ENCODE data around the gene STAT3.

GRCh38 chr17:42389135-42389417 is 834 bp upstream of the STAT3 start:
- TF ChIP-seq RAD21 (IDR thresholded peaks at IDR 0.05; ENCODE audit: low read length) (no peak), SMC3 (IDR thresholded peaks at IDR 0.05; ENCODE audit: low read depth, low read length) (no peak), CTCF (IDR thresholded peaks at IDR 0.05) (no peak), TAF1 (IDR thresholded peaks at IDR 0.05; ENCODE audit: borderline replicate concordance, low read depth, low read length) (no peak), EP300 (IDR thresholded peaks at IDR 0.05; ENCODE audit: borderline replicate concordance in 1 of 2, low read depth in 1 of 2, low read length in 1 of 2) (no peak), ZBTB33 (IDR thresholded peaks at IDR 0.05; ENCODE audit: borderline replicate concordance, low read depth) (no peak), POLR2AphosphoS5 (IDR thresholded peaks at IDR 0.05; ENCODE audit: low read depth, low read length) (no peak), SIN3A (IDR thresholded peaks at IDR 0.05; ENCODE audit: borderline replicate concordance, low read depth, low read length) (no peak), MXI1 (IDR thresholded peaks at IDR 0.05; ENCODE audit: low read depth, low read length) (no peak)
